OCI-LY7 (cell line): ENCODE results near the gene TGFBI.

Experiments used
- EZH2phosphoT487 ChIP-seq: fragments of 200-600 bp; sonication (generic); IDR thresholded peaks from 2 replicates; pipeline ENCODE4 v1.6.1; 2018; ENCODE audit warnings: low read depth, borderline replicate concordance, mild to moderate bottlenecking, mixed run types, antibody characterized with exemption, low read length, moderate library complexity, mixed read lengths
- TF ChIP-seq, protein P1 (sequence below): fragments of 200-600 bp; sonication (generic); conservative IDR thresholded peaks from 2 replicates; pipeline ENCODE4 v1.5.1; 2014; ENCODE audit warnings: mild to moderate bottlenecking, antibody characterized with exemption, low read length, moderate library complexity, mixed read lengths

DNA sequence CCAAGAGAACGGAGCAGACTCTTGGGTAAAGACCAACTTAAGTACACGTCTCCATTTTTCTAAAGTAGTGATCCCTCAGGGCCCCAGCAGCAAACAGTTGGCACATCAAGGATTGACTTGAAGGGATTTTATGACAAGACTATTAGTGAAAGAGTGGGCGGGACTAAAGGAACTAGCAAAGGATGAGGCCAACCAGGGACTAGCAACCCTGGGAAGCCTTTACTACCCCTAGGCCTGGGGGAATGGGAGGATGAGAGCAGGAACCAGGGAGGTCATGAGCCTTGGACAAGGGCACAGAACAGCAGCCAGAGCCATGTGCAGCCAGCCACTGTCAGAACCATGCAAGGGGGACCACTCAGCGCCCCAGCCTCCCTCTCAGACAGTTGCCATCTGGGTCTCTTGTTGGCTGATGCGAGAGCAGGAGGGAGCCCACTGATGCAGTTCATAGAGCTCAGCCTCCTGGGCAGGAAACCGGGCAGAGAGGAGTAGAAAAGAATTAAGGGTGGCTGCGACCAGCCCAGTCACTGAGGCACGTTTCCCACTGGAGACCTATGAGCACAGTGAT, 28.1 kb downstream of the TGFBI start:
- TF ChIP-seq, protein P1, sequence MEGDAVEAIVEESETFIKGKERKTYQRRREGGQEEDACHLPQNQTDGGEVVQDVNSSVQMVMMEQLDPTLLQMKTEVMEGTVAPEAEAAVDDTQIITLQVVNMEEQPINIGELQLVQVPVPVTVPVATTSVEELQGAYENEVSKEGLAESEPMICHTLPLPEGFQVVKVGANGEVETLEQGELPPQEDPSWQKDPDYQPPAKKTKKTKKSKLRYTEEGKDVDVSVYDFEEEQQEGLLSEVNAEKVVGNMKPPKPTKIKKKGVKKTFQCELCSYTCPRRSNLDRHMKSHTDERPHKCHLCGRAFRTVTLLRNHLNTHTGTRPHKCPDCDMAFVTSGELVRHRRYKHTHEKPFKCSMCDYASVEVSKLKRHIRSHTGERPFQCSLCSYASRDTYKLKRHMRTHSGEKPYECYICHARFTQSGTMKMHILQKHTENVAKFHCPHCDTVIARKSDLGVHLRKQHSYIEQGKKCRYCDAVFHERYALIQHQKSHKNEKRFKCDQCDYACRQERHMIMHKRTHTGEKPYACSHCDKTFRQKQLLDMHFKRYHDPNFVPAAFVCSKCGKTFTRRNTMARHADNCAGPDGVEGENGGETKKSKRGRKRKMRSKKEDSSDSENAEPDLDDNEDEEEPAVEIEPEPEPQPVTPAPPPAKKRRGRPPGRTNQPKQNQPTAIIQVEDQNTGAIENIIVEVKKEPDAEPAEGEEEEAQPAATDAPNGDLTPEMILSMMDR, result no peak
- no peak for TF ChIP-seq EZH2phosphoT487
